HepG2 (cell line): ENCODE results near the gene NCMAP. TPM values are rescaled to one million over a fixed set of nuclear protein-coding genes. Genes with fewer than 3 reads are reported as not detected.
A peak's percentile ranks its signal among the peaks of the same experiment; 100 is the strongest.

Experiments used
- ARID5B ChIP-seq: IDR thresholded peaks from 2 replicates; pipeline ENCODE4 v1.4.0; 2020; ENCODE audit warnings: mild to moderate bottlenecking, missing genetic modification reagents
- FOXK1 ChIP-seq: sonication (generic); formaldehyde crosslinking; IDR thresholded peaks from 2 replicates; pipeline ENCODE4 v1.4.0; 2020; ENCODE audit warnings: low read depth, missing genetic modification reagents, borderline replicate concordance
- KDM6A ChIP-seq: IDR thresholded peaks from 2 replicates; pipeline ENCODE4 v1.6.1; 2016; ENCODE audit warnings: low read depth
- MIXL1 ChIP-seq: IDR thresholded peaks from 2 replicates; pipeline ENCODE4 v1.6.1; 2016
- MLLT10 ChIP-seq: sonication (generic); formaldehyde crosslinking; IDR thresholded peaks from 2 replicates; pipeline ENCODE4 v1.4.0; 2020; ENCODE audit warnings: missing genetic modification reagents
- MTERF4 ChIP-seq: sonication (generic); formaldehyde crosslinking; IDR thresholded peaks from 2 replicates; pipeline ENCODE4 v1.8.0; 2023; ENCODE audit warnings: mild to moderate bottlenecking, missing genetic modification reagents
- NKX3-1 ChIP-seq: sonication (generic); formaldehyde crosslinking; IDR thresholded peaks from 2 replicates; pipeline ENCODE4 v1.5.0; 2020; ENCODE audit warnings: missing genetic modification reagents
- PAF1 ChIP-seq: IDR thresholded peaks from 2 replicates; pipeline ENCODE4 v1.6.1; 2016; ENCODE audit warnings: missing genetic modification reagents, missing compliant biosample characterization
- PHF20 ChIP-seq: sonication (generic); formaldehyde crosslinking; IDR thresholded peaks from 2 replicates; pipeline ENCODE4 v1.5.0; 2020; ENCODE audit warnings: mild to moderate bottlenecking, missing genetic modification reagents
- SKIL ChIP-seq: sonication (generic); formaldehyde crosslinking; IDR thresholded peaks from 2 replicates; pipeline ENCODE4 v1.8.0; 2022; ENCODE audit warnings: missing genetic modification reagents, mild to moderate bottlenecking, moderate library complexity, borderline replicate concordance
- ZNF142 ChIP-seq: sonication (generic); formaldehyde crosslinking; IDR thresholded peaks from 2 replicates; pipeline ENCODE4 v1.4.0; 2020; ENCODE audit warnings: missing genetic modification reagents
- ZNF432 ChIP-seq: sonication (generic); formaldehyde crosslinking; IDR thresholded peaks from 2 replicates; pipeline ENCODE4 v1.5.0; 2020; ENCODE audit warnings: missing genetic modification reagents, mild to moderate bottlenecking, borderline replicate concordance
- ZNF569 ChIP-seq: sonication (generic); formaldehyde crosslinking; IDR thresholded peaks from 2 replicates; pipeline ENCODE4 v1.5.0; 2020; ENCODE audit warnings: mild to moderate bottlenecking, missing genetic modification reagents, moderate library complexity, borderline replicate concordance
- ZNF766 ChIP-seq: sonication (generic); formaldehyde crosslinking; IDR thresholded peaks from 2 replicates; pipeline ENCODE4 v1.5.0; 2020; ENCODE audit warnings: missing genetic modification reagents, borderline replicate concordance
- ZSCAN29 ChIP-seq: sonication (generic); formaldehyde crosslinking; conservative IDR thresholded peaks from 2 replicates; pipeline ENCODE4 v1.4.0; 2020; ENCODE audit warnings: mild to moderate bottlenecking, missing genetic modification reagents
- polyA plus RNA-seq, 8 experiments: library from polyadenylated mRNA; depleted of rRNA in 3 of 8; stranded (reverse) in 7 of 8; unstranded in 1 of 8; fragments of >200 nt; fragmentation: Illumina TruSeq in 4 of 8; extraction: Trizol in 4 of 8; gene quantifications; 2 replicates each; pipeline versions ENCODE4 v1.2.1 to v1.2.3, GENCODE V29; 2011 to 2016; ENCODE audit warnings: low read depth in 4 of 8, missing spikeins in 1 of 8, mixed read lengths in 1 of 8; ENCODE audit not compliant: insufficient read depth in 1 of 8
- total RNA-seq, 5 experiments: library from RNA; depleted of rRNA; stranded (reverse); fragments of >200 nt; fragmentation: Illumina TruSeq; extraction: Trizol; gene quantifications; 2 replicates each; pipeline ENCODE4 v1.2.3, GENCODE V29; 2016; ENCODE audit warnings: low read depth in 1 of 5

The NCMAP gene
- total and polyA plus RNA-seq, 2 of the 13 experiments (the other 11 are each of a cell fraction or from before 2014, with no cell fraction given) = 2.7 to 20.0 TPM

GRCh38 chr1:24586119-24586518 lies 30.2 kb downstream of the NCMAP start (continued):
- TF ChIP-seq SKIL (no peak), ZNF432 (CRISPR knock-in tag) (no peak), PHF20 (CRISPR knock-in tag) (no peak), MIXL1 (0 out of 2 replicates have a peak, but pooled peaks have one; percentile 55), FOXK1 (CRISPR knock-in tag) (no peak), PAF1 (CRISPR knock-in tag) (no peak), ZNF766 (CRISPR knock-in tag) (no peak), MLLT10 (no peak), ZSCAN29 (CRISPR knock-in tag) (no peak), ZNF142 (no peak), KDM6A (CRISPR knock-in tag) (no peak), ZNF569 (CRISPR knock-in tag) (no peak), NKX3-1 (CRISPR knock-in tag) (no peak), MTERF4 (CRISPR knock-in tag) (no peak), ARID5B (CRISPR knock-in tag) (peak; percentile 66)
